GM15510 (cell line): Measurements from ENCODE around the gene UBAC2.
A peak's percentile ranks its signal among the peaks of the same experiment; 100 is the strongest.

Source experiments
- POLR2A ChIP-seq: IDR thresholded peaks from 3 replicates; pipeline ENCODE4 v1.6.1; 2011; ENCODE audit warnings: borderline replicate concordance; ENCODE audit not compliant: insufficient read length; ENCODE audit errors: extremely low read depth

UBAC2 gene

GRCh38 chr13:99361197-99361596, 160.5 kb downstream of the UBAC2 start:
- no peak for TF ChIP-seq POLR2A

- no peak for TF ChIP-seq POLR2A
Observed at GRCh38 chr13:99362362-99362761, 161.7 kb downstream of the UBAC2 start.

- TF ChIP-seq POLR2A: no peak
Observed at GRCh38 chr13:99363391-99363790, 162.7 kb downstream of the UBAC2 start.

- no peak for TF ChIP-seq POLR2A
Observed at GRCh38 chr13:99363949-99364348, 163.3 kb downstream of the UBAC2 start.

- no peak for TF ChIP-seq POLR2A
Observed at GRCh38 chr13:99366075-99366987, 165.7 kb downstream of the UBAC2 start.

- TF ChIP-seq POLR2A: no peak
Observed at GRCh38 chr13:99367106-99367616, 166.5 kb downstream of the UBAC2 start.

- TF ChIP-seq POLR2A: no peak
Observed at GRCh38 chr13:99367663-99368448, 167.2 kb downstream of the UBAC2 start.

- no peak for TF ChIP-seq POLR2A
Observed at GRCh38 chr13:99370481-99371275, 170.0 kb downstream of the UBAC2 start.

- TF ChIP-seq POLR2A: no peak
Observed at GRCh38 chr13:99371956-99372355, 171.3 kb downstream of the UBAC2 start.

GRCh38 chr13:99373436-99373835, 172.8 kb downstream of the UBAC2 start:
- no peak for TF ChIP-seq POLR2A

GRCh38 chr13:99374169-99374991, 173.7 kb downstream of the UBAC2 start:
- no peak for TF ChIP-seq POLR2A

GRCh38 chr13:99374994-99375737, 174.5 kb downstream of the UBAC2 start:
- TF ChIP-seq POLR2A: peak; percentile 14

GRCh38 chr13:99375738-99376080, 175.1 kb downstream of the UBAC2 start:
- TF ChIP-seq POLR2A: no peak
